T-helper 2 cell (primary cell): ENCODE results near the gene USP2.
"Not testable (repeated sequence)": the region's sequence is repeated elsewhere in the genome, so short reads cannot be mapped to it uniquely, and the experiment has no call there.

ENCODE experiments used
- DNase-seq, 5 experiments: peaks; one replicate each; pipeline versions ENCODE4 v3.0.0 to v3.0.0-alpha.2; 2012 to 2022

The USP2 gene

GRCh38 chr11:119414321-119414720 lies 32.8 kb upstream of the USP2 start:
- DNase-seq = no peak

GRCh38 chr11:119412072-119412471 lies 30.6 kb upstream of the USP2 start:
- no peak for DNase-seq

- DNase-seq = no peak
Observed at GRCh38 chr11:119410501-119410900, 29.0 kb upstream of the USP2 start.

GRCh38 chr11:119409731-119410130 lies 28.2 kb upstream of the USP2 start:
- no peak for DNase-seq

- no peak for DNase-seq
Observed at GRCh38 chr11:119406005-119406404, 24.5 kb upstream of the USP2 start.

GRCh38 chr11:119405448-119405847 lies 24.0 kb upstream of the USP2 start:
- not testable (repeated sequence) for DNase-seq

GRCh38 chr11:119404872-119405271 lies 23.4 kb upstream of the USP2 start:
- DNase-seq = no peak

GRCh38 chr11:119403021-119403420 lies 21.5 kb upstream of the USP2 start:
- DNase-seq = no peak

- DNase-seq = no peak
Observed at GRCh38 chr11:119402470-119402869, 21.0 kb upstream of the USP2 start.

GRCh38 chr11:119400860-119401259 lies 19.4 kb upstream of the USP2 start:
- no peak for DNase-seq

GRCh38 chr11:119397740-119398139 lies 16.2 kb upstream of the USP2 start:
- DNase-seq = no peak

GRCh38 chr11:119396835-119397234 lies 15.3 kb upstream of the USP2 start:
- DNase-seq = no peak

GRCh38 chr11:119391275-119391674 lies 9.8 kb upstream of the USP2 start:
- DNase-seq = no peak

GRCh38 chr11:119389611-119390254 lies 8.2 kb upstream of the USP2 start:
- DNase-seq = no peak

- DNase-seq = no peak
Observed at GRCh38 chr11:119388103-119388502, 6.6 kb upstream of the USP2 start.

GRCh38 chr11:119384332-119384731 lies 2.8 kb upstream of the USP2 start:
- no peak for DNase-seq

- DNase-seq = not testable (repeated sequence)
Observed at GRCh38 chr11:119382513-119382912, 1.0 kb upstream of the USP2 start.

GRCh38 chr11:119382101-119382500 lies 611 bp upstream of the USP2 start:
- no peak for DNase-seq

GRCh38 chr11:119380827-119381180 lies 686 bp downstream of the USP2 start:
- DNase-seq = no peak

GRCh38 chr11:119380160-119380826 lies 1.2 kb downstream of the USP2 start:
- DNase-seq = no peak

- no peak for DNase-seq
Observed at GRCh38 chr11:119378851-119379465, 2.5 kb downstream of the USP2 start.

GRCh38 chr11:119377961-119378667 lies 3.4 kb downstream of the USP2 start:
- DNase-seq = no peak

- no peak for DNase-seq
Observed at GRCh38 chr11:119377112-119377901, 4.2 kb downstream of the USP2 start.
